HepG2 (cell line): ENCODE data around the gene ENO2. TPM values are rescaled to one million over a fixed set of nuclear protein-coding genes. Genes with fewer than 3 reads are reported as not detected.

Experiments
- AGO1 ChIP-seq: fragments of 200-400 bp; formaldehyde crosslinking; IDR thresholded peaks from 2 replicates; pipeline ENCODE4 v1.6.1; 2017; ENCODE audit warnings: mild to moderate bottlenecking, low read depth, low read length, moderate library complexity; ENCODE audit not compliant: poor library complexity, severe bottlenecking
- AHR ChIP-seq: IDR thresholded peaks from 2 replicates; pipeline ENCODE4 v1.6.1; 2018; ENCODE audit warnings: missing genetic modification reagents, missing compliant biosample characterization
- ATF1 ChIP-seq: IDR thresholded peaks from 2 replicates; pipeline ENCODE4 v1.6.1; 2016; ENCODE audit warnings: mild to moderate bottlenecking, control low read depth
- IRF2 ChIP-seq: IDR thresholded peaks from 2 replicates; pipeline ENCODE4 v1.6.1; 2018; ENCODE audit warnings: missing genetic modification reagents, missing compliant biosample characterization
- SALL1 ChIP-seq: sonication (generic); formaldehyde crosslinking; IDR thresholded peaks from 2 replicates; pipeline ENCODE4 v1.8.0; 2022; ENCODE audit warnings: mild to moderate bottlenecking, missing genetic modification reagents
- TCF12 ChIP-seq, 2 experiments: fragments of 450-650 bp in 1 of 2; sonication (generic) in 1 of 2; formaldehyde crosslinking in 1 of 2; IDR thresholded peaks; 2 replicates each; pipeline versions ENCODE4 v1.6.1 to v1.8.0; 2017 to 2022; ENCODE audit warnings: antibody characterized with exemption in 1 of 2, mild to moderate bottlenecking in 1 of 2, missing genetic modification reagents in 1 of 2, moderate library complexity in 1 of 2
- TOPORS ChIP-seq: sonication (generic); formaldehyde crosslinking; IDR thresholded peaks from 2 replicates; pipeline ENCODE4 v1.8.0; 2023; ENCODE audit warnings: mild to moderate bottlenecking, missing genetic modification reagents
- ZFAT ChIP-seq: sonication (generic); formaldehyde crosslinking; conservative IDR thresholded peaks from 2 replicates; pipeline ENCODE4 v1.8.1; 2023; ENCODE audit warnings: missing genetic modification reagents, inconsistent platforms
- ZFP36L1 ChIP-seq: sonication (generic); formaldehyde crosslinking; IDR thresholded peaks from 2 replicates; pipeline ENCODE4 v1.8.0; 2022; ENCODE audit warnings: mild to moderate bottlenecking, missing genetic modification reagents, moderate library complexity
- ZNF10 ChIP-seq: sonication (generic); formaldehyde crosslinking; IDR thresholded peaks from 2 replicates; pipeline ENCODE4 v1.4.0; 2020; ENCODE audit warnings: mild to moderate bottlenecking, low read depth, missing genetic modification reagents, borderline replicate concordance
- ZNF263 ChIP-seq: sonication (generic); formaldehyde crosslinking; IDR thresholded peaks from 2 replicates; pipeline ENCODE4 v1.4.0; 2020; ENCODE audit warnings: missing genetic modification reagents
- ZNF451 ChIP-seq: sonication (generic); formaldehyde crosslinking; IDR thresholded peaks from 2 replicates; pipeline ENCODE4 v1.5.0; 2020; ENCODE audit warnings: mild to moderate bottlenecking, missing genetic modification reagents
- polyA plus RNA-seq, 8 experiments: library from polyadenylated mRNA; depleted of rRNA in 3 of 8; stranded (reverse) in 7 of 8; unstranded in 1 of 8; fragments of >200 nt; fragmentation: Illumina TruSeq in 4 of 8; extraction: Trizol in 4 of 8; gene quantifications; 2 replicates each; pipeline versions ENCODE4 v1.2.1 to v1.2.3, GENCODE V29; 2011 to 2016; ENCODE audit warnings: low read depth in 4 of 8, missing spikeins in 1 of 8, mixed read lengths in 1 of 8; ENCODE audit not compliant: insufficient read depth in 1 of 8
- total RNA-seq, 5 experiments: library from RNA; depleted of rRNA; stranded (reverse); fragments of >200 nt; fragmentation: Illumina TruSeq; extraction: Trizol; gene quantifications; 2 replicates each; pipeline ENCODE4 v1.2.3, GENCODE V29; 2016; ENCODE audit warnings: low read depth in 1 of 5
- TF ChIP-seq, protein P1 (sequence below): sonication (generic); formaldehyde crosslinking; IDR thresholded peaks from 2 replicates; pipeline ENCODE4 v1.4.0; 2020; ENCODE audit warnings: mild to moderate bottlenecking, missing genetic modification reagents
- TF ChIP-seq, protein P2 (sequence below): sonication (generic); formaldehyde crosslinking; IDR thresholded peaks from 2 replicates; pipeline ENCODE4 v1.5.0; 2020; ENCODE audit warnings: missing genetic modification reagents
- TF ChIP-seq, protein P3 (sequence below): sonication (generic); formaldehyde crosslinking; IDR thresholded peaks from 2 replicates; pipeline ENCODE4 v1.8.1; 2023; ENCODE audit warnings: missing genetic modification reagents, mild to moderate bottlenecking, borderline replicate concordance
- TF ChIP-seq, protein P4 (sequence below): sonication (generic); formaldehyde crosslinking; IDR thresholded peaks from 2 replicates; pipeline ENCODE4 v1.8.1; 2023; ENCODE audit warnings: mild to moderate bottlenecking, moderate library complexity, missing genetic modification reagents
- TF ChIP-seq, protein P5 (sequence below): sonication (generic); formaldehyde crosslinking; IDR thresholded peaks from 2 replicates; pipeline ENCODE4 v1.4.0; 2020; ENCODE audit warnings: mild to moderate bottlenecking, missing genetic modification reagents, borderline replicate concordance
- TF ChIP-seq, protein P6 (sequence below): sonication (generic); formaldehyde crosslinking; IDR thresholded peaks from 2 replicates; pipeline ENCODE4 v1.4.0; 2020; ENCODE audit warnings: missing genetic modification reagents

Gene ENO2
- total and polyA plus RNA-seq, 2 of the 13 experiments (the other 11 are each of a cell fraction or from before 2014, with no cell fraction given), result 19.3 to 136 TPM

DNA sequence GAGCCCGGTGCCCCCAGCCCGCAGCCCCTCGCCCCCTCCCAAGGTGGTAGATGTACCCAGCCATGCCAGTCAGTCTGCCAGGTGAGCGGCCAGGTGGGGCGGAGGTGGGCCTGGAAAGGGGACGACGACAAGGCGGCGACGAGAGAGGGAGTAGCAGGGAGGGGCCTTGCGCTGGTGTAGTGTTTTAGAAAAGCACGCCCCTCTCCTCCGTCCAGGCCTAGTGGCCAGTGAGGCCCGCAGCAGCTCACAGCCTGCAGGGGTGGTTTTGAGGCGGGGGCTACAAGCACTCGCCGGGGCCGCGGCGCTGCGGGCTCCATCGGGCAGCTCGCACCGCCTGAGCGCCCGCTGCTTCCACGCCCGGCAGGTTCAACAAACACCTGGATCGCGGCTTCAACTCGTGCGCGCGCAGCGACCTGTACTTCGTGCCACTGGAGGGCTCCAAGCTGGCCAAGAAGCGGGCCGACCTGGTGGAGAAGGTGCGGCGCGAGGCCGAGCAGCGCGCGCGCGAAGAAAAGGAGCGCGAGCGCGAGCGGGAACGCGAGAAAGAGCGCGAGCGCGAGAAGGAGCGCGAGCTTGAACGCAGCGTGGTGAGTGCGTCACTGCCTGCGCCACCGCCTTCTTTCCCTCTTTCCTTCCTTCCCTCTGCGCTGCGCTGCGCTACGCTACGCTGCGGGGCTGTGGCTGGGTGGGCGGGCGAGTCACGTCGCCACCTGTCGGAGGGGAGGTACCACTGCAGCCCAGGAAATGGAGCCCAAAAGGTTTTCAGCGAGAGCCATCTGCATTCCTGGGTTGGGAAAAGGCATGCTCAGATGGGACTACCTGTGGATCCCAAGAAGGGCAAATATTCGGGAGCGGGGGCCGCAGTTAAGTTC, 23.3 kb downstream of the ENO2 start (continued):
- TF ChIP-seq, protein P1, sequence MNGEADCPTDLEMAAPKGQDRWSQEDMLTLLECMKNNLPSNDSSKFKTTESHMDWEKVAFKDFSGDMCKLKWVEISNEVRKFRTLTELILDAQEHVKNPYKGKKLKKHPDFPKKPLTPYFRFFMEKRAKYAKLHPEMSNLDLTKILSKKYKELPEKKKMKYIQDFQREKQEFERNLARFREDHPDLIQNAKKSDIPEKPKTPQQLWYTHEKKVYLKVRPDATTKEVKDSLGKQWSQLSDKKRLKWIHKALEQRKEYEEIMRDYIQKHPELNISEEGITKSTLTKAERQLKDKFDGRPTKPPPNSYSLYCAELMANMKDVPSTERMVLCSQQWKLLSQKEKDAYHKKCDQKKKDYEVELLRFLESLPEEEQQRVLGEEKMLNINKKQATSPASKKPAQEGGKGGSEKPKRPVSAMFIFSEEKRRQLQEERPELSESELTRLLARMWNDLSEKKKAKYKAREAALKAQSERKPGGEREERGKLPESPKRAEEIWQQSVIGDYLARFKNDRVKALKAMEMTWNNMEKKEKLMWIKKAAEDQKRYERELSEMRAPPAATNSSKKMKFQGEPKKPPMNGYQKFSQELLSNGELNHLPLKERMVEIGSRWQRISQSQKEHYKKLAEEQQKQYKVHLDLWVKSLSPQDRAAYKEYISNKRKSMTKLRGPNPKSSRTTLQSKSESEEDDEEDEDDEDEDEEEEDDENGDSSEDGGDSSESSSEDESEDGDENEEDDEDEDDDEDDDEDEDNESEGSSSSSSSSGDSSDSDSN (CRISPR knock-in tag), result peak; percentile 91; the same call in 1 of the 2 replicates
- TF ChIP-seq, protein P2, sequence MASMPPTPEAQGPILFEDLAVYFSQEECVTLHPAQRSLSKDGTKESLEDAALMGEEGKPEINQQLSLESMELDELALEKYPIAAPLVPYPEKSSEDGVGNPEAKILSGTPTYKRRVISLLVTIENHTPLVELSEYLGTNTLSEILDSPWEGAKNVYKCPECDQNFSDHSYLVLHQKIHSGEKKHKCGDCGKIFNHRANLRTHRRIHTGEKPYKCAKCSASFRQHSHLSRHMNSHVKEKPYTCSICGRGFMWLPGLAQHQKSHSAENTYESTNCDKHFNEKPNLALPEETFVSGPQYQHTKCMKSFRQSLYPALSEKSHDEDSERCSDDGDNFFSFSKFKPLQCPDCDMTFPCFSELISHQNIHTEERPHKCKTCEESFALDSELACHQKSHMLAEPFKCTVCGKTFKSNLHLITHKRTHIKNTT, result no peak
- peak; percentile 87 for TF ChIP-seq SALL1 (CRISPR knock-in tag)
- TF ChIP-seq, protein P3, sequence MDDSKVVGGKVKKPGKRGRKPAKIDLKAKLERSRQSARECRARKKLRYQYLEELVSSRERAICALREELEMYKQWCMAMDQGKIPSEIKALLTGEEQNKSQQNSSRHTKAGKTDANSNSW, result peak; percentile 72; the same call in 1 of the 2 replicates
- TF ChIP-seq ZNF10 (CRISPR knock-in tag), result no peak
- TF ChIP-seq IRF2 (CRISPR knock-in tag), result peak; percentile 96
- peak; percentile 76 for TF ChIP-seq AHR (CRISPR knock-in tag)
- no peak for TF ChIP-seq ZFAT
- peak; percentile 54; the same call in 1 of the 2 replicates for TF ChIP-seq ZNF451 (CRISPR knock-in tag)
- TF ChIP-seq ZFP36L1 (CRISPR knock-in tag), result no peak; the same call in 1 of the 2 replicates
- peak; percentile 93 for TF ChIP-seq ATF1 (CRISPR knock-in tag)
- TF ChIP-seq TOPORS (CRISPR knock-in tag), result peak; percentile 86
- TF ChIP-seq TCF12 (IDR thresholded peaks at IDR 0.05), result no peak
- peak; percentile 79 for TF ChIP-seq TCF12 (CRISPR knock-in tag; IDR thresholded peaks at IDR 0.05)
- TF ChIP-seq AGO1, result peak; percentile 99
- TF ChIP-seq, protein P4, sequence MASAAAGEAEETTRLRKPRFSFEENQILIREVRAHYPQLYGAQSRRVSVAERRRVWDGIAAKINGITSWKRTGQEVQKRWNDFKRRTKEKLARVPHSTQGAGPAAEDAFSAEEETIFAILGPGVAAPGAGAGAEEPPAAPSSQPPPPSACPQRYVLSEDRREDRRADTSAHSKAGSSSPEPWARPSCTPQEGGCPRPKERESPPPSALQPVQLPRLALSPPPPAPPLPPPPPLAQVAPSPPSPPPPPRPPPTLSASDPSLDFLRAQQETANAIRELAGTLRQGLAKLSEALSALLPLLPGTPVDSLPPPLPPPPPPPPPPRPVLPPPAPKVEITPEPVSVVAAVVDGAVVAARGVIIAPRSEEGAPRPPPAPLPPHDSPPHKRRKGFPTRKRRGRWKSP (CRISPR knock-in tag), result peak; percentile 100
- TF ChIP-seq, protein P5, sequence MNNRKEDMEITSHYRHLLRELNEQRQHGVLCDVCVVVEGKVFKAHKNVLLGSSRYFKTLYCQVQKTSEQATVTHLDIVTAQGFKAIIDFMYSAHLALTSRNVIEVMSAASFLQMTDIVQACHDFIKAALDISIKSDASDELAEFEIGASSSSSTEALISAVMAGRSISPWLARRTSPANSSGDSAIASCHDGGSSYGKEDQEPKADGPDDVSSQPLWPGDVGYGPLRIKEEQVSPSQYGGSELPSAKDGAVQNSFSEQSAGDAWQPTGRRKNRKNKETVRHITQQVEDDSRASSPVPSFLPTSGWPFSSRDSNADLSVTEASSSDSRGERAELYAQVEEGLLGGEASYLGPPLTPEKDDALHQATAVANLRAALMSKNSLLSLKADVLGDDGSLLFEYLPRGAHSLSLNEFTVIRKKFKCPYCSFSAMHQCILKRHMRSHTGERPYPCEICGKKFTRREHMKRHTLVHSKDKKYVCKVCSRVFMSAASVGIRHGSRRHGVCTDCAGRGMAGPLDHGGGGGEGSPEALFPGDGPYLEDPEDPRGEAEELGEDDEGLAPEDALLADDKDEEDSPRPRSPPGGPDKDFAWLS (CRISPR knock-in tag), result peak; percentile 39; the same call in 1 of the 2 replicates
- TF ChIP-seq ZNF263 (CRISPR knock-in tag), result 0 out of 2 replicates have a peak, but pooled peaks have one; percentile 35
- TF ChIP-seq, protein P6, sequence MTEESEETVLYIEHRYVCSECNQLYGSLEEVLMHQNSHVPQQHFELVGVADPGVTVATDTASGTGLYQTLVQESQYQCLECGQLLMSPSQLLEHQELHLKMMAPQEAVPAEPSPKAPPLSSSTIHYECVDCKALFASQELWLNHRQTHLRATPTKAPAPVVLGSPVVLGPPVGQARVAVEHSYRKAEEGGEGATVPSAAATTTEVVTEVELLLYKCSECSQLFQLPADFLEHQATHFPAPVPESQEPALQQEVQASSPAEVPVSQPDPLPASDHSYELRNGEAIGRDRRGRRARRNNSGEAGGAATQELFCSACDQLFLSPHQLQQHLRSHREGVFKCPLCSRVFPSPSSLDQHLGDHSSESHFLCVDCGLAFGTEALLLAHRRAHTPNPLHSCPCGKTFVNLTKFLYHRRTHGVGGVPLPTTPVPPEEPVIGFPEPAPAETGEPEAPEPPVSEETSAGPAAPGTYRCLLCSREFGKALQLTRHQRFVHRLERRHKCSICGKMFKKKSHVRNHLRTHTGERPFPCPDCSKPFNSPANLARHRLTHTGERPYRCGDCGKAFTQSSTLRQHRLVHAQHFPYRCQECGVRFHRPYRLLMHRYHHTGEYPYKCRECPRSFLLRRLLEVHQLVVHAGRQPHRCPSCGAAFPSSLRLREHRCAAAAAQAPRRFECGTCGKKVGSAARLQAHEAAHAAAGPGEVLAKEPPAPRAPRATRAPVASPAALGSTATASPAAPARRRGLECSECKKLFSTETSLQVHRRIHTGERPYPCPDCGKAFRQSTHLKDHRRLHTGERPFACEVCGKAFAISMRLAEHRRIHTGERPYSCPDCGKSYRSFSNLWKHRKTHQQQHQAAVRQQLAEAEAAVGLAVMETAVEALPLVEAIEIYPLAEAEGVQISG (CRISPR knock-in tag), result peak; percentile 99
